HG02852 (cell line): ENCODE measurements around the gene P2RY2.

Experiments
- ATAC-seq: cut with Tn5 transposase; IDR thresholded peaks from one replicate; pipeline ENCODE4 v1.9.1; 2021; ENCODE audit warnings: mild to moderate bottlenecking, moderate library complexity; ENCODE audit not compliant: unreplicated experiment

The P2RY2 gene

DNA sequence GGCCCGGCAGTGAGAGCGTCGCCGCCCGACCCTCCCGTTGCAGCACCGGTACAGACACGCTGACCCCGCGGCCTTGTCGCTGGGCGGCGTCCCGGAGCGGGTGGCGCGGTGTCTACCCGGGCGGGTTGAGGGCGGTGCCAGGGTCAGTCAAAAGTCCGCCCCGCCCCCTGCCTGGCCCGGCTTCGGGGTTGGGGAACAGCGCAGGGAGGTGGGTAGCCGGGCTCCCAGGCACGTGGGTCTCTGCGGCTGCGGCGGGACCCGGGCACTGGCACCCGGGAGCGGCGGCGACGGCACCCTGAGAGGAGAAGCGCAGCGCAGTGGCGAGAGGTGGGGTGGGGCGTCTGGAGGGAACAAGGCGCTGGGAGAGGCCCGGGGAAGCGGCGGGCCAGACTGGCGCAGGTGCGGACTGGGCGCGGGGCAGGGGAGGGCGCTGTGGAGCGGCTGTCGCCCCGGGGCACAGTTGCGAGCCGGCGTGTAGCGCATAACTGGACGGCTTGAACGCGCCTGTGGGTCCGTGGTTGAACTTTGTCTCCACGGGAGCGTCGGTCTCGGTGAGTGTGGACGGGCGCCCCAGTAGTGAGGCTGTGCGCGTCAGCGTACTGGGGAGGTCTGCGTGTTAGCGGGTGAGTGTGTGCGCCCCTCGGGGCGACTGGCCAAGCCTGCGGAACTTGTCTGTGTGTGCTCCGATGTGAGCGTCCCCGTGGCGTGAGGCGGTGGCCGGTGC, at the start of gene P2RY2:
TSS of gene P2RY2 (plus strand) at position 176 of the 724 bp plus-strand sequence. CDS start 15,879 bp downstream, outside the sequence.
- no peak for ATAC-seq

DNA sequence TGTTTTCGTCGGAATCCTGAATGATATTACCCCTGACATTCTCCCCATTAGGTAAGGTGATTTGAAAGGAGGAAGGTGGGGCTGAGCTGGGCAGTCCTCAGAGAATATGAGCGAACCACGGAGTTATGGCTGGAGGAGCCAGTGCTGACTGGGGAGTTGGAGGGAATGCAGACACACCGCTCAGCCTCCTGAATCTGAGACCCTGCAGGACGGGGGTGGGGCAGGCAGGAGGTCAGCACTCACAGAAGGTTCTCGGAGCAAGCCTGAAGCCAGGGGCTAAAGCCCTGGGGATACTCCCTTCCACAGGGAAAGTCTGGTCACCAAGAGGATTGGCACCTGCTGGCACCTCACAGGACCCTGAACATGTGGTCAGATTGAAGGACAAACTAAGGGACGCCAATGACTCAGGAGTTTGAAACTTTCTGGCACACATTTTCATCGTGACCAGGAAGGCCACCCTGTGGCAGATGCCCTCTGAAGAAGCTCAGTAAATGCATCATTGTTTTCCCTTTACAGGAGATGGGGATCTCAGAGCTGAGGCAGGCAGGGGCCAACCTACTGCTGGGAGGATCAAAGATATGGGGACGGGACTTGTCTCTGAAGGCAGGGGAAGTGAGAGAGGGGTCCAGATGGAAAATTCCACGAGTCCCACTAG, 49.0 kb upstream of the P2RY2 start:
- no peak for ATAC-seq

DNA sequence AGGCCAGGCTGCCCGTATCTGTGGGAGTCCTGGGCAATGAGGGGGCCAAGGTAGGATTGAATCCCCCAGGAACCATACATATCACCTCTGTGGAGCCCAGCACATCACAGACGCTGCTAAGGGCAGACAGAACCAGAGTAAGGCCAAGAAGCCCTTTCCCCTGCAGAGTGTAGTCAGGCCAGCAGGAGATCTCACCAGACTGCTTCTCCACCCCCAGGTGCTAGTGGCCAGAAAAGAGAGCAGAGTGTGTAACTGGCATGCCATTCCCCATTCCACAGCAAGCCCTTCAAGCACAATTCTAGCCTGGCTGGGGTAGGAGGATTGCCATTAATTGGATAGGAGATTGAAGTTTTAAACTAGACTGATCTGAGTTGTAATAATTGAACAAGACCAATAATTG, 47.9 kb upstream of the P2RY2 start:
- ATAC-seq: no peak

DNA sequence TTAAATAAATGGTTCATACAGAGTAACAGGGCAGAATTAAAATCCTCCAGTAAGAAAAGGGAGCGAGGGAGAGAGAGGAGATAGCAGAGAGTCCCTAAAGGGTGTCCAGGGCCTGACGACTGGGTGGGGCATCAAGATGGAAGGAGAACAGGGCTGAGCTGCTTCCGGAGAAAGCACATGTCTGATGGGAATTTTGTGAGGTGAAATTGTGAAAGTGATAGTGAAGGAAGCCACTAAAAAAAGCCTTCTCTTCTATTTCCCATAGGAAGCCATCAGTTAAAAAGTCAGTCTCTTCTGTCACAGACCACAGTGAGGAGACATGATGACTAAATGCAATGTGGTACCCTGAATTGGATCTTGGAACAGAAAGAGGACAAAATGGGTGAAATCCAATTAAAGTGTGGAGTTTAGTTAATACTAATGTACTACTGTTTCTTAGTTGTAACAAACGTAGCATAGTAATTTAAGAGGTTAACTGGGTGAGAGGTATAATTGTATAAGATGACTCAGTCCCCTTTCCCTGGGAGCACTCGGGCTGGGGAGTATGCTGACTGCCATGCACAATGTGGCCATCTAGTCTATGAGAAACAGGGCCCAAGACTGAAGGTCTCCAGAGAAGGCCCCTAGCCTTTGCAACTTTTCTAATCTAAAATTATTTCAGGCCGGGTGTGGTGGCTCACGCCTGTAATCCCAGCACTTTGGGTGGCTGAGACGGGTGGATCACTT, 46.5 kb upstream of the P2RY2 start:
- ATAC-seq: no peak

DNA sequence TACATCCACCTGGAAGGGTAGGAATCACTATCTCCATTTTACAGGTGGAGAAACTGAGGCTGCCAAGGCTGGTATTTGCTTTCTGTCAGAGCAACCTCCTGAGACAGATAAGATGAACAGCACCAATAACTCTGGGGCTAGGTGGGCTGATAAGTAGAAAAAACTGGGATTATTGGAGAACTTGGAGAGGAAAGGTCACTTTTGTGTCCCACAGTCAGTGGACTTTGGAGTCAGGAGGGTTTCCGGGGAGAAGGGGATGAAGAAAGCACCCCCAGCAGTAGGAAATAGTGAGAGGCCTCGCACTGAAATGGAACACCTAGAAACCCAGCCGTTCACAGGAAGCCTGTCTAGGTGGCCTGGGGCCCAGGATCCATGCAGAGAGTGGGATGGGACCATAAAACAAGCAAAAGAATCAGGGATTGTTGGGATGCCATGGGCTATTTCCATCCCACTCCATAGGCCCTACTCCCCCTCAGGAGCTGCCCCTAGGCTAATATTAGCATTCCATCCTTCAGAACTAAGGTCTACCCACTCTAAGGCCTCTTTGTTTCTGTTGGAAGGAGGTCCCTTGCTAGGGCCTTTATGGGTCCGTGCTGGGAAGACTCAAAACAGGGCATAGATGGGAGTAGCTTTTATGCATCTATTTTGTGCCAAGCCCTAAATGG, 45.0 kb upstream of the P2RY2 start:
- ATAC-seq: no peak

DNA sequence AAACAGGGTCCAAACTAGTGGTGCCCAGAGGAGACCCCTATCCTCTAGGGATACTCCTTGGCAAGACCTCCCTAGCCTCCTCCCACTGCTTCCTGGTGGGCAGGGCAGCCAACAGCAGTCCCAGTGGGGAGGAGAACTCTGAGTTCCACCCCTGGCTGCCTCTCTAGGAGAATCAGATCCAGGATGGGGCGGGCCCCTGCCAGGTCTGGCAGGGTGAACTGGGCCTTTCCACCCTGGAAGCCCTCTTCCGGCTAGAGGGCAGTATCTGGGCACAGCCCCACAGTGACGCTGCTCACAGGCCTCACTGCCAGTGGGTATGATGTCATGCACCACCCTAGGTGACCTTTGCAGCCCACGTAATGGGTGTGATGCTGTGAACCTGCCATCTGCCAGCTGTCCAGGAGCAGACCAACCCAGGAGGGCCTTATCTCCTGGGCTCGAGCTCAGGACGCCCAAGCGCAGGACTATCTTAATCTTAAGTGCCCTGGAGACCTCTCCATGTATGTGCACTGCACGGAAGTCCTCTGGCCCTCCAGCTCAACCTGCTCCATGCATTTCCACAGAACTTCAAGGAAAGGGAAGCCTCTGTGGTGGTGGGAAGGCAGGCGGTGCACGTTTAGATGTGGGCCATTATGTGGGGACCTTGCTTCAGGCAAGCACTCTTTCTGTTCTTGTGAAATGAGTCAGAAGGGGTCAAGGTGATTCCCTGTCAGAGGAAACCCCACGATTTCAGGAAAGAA, 44.2 kb upstream of the P2RY2 start:
- no peak for ATAC-seq

DNA sequence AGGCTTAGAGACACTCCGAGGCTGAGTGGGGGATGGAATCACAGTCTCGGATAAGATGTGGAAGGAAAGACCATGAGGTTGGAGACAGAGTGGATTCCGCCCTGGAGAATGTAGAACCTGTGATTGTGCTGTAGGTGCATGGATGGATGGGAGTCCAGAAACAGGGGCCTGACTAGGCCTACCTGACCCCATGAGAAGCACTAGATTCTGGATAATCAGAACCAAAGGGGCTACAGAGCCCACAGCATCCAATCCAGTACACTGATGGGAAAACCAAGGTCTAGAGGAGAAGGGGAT, 43.6 kb upstream of the P2RY2 start:
- ATAC-seq: no peak

DNA sequence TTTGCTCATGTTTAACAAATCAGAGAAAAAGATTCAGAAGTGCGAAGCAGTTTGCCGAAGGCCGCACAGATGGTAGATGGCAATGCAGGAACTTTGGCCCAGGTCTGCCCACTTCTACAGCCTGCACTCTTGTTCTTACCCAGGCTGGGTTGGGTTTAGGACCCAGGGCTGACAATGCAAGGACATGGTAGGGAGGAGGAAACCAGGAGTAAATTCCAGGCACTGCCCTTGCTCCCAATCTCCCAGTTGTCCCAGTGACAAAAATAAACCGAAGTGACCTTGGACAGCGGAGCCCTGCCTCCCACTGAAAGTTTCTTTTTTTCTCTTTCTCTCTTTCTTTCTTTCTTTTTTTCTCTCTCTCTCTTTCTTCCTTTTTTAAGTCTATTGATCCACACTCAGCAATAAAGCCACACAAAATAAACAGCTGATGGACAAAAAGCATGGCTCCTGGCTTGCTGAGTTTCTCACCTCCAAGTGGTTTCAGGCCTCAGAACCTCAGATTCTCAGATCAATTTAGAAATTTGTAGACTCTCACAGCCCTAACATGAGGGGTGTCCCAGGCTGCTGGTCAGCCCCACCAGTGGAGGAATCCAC, 42.4 kb upstream of the P2RY2 start:
- no peak for ATAC-seq

DNA sequence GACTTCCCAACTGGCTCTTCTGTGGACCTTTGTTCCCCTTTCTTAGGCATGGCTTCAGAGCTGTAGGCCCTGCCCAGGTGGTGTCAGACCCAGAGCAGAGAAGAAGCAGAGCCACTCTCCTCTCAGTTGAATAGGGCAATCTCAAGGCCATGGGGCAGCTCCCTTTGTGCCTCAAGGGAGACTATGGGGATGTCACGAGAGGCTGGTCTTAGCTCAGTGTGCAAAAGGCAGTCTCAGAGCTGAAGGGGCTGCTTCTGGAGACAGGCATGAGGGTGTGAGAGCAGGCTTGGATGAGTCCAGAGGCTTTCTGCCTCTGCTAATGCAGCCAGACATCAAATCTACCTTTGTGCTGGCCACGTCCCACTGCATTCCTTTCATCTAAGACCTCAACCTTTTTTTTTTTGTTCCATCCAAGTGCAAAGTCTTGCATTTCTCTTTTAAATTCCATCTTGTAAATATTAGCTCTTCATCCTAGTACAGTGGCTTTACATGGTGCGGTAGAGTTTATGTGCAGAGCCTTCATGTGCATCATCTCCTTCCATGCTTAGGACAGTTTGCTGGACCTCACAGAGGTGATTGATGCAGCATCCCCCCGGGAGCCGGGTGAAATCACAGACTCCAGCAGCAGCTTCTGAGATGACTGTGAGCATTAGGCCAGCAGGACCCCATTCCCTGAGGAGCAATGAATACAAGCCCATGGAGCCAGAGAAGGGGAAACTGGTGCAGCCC, 41.8 kb upstream of the P2RY2 start:
- ATAC-seq: no peak

DNA sequence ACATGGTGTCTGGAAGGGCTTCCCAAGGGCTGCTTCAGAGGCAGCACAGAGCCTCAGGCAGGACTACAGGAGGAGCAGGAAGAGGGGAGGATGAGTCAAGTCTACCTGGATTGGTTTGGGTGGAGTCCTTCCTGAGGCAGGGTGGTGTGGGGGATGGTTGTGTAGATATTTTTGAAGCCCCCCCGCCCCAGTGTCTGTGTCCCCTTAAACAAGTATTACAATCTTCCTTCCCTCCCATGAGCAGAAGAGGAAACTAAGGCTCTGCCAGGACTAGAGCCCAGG, 41.3 kb upstream of the P2RY2 start:
- ATAC-seq: no peak

DNA sequence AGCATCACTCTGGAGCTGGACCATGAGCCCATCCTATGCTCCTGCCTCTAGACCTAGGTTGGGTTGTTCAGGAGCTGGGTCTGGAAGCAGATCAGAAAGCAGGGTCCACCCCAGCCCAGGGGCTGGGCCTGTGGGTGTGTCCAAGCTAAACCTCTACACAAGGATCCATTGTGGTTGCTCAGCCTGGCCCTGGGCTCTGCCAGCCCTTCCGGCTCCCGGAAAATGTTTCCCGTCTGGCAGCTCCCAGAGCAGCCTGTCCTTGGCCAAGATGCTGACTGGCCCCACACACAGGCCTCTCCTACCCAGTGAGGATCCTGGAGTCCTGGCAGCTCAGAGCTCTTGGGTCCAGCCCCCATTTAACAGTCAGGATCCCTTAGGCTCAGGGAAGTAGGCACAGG, 40.7 kb upstream of the P2RY2 start:
- ATAC-seq: no peak

DNA sequence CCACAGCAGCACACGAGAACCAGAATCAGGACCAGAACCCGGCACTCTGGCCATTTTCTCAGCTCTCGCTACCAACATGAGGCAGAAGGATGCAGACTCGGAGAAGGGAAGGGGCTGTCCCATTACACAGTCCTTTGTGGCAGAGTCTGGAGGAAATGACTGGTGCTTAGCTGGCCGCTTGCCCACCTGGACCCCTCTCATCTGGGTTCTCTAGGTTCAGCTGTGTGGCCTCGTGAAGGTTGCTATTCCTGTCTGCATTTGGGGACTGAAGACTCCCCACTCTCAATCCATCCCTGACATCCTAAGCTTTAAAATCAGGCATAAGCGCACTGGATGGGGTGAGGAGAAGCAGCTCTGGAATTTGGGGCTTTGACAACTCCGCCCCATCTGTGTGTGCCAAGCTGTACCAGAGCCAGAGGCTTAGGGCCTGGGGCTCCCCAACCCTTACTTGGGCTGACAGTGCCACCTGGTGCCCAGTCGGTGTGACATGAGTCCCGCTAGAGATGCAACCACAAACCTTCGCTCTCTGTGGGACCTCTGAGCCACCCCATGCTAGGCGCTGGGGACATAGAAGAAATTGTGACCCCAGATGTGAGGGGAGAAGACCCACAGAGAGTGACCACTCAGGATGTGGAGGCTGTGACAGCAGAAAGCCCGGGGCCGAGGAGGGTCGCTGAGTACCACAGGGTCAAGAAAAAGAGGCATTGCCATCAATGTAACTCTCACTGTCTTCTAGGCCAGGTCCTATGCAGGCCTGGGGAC, 40.1 kb upstream of the P2RY2 start:
- ATAC-seq: peak; percentile 73

DNA sequence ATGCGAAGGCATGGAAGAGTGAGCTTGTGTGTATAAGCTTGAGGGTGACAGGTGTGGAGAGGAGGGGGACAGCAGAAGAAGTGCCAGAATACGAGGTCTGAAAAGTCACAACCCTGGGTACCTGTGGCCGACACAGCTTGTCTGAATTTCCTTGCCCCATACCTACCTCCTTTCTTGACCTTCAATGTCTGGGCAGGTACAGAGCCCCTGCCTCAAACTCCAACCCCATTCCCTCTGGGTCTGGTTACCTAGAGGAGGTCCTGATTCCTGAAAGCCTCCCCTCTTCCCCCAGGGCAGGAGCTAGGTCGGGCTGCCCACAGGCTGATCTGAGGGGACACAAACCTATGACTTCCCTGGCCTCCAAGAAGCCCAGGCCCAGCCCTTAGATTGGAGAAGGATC, 39.4 kb upstream of the P2RY2 start:
- no peak for ATAC-seq

DNA sequence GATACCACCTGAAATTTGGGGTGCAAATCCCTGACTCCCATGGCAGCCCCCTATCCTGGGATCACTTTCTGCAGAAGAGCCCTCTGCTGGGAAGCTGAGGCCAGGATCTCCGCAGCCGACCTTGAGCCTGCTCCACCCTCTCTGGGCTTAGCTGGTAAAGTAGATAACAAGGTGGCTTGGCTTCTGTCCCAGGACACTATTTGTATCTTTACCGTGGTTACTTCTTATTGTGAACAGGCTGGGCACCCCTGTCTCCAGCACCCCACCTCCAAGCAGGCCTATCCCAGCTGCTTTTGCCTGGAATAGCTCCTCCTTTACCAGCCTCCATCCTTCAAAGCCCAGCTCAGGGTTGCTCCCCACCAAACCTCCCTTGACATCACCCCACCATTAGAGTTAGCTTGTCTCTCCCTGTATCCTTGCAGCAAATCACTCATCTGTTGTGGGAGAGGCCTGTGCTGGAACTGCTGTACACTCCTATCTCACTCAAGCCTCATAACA, 35.2 kb upstream of the P2RY2 start:
- ATAC-seq: no peak

DNA sequence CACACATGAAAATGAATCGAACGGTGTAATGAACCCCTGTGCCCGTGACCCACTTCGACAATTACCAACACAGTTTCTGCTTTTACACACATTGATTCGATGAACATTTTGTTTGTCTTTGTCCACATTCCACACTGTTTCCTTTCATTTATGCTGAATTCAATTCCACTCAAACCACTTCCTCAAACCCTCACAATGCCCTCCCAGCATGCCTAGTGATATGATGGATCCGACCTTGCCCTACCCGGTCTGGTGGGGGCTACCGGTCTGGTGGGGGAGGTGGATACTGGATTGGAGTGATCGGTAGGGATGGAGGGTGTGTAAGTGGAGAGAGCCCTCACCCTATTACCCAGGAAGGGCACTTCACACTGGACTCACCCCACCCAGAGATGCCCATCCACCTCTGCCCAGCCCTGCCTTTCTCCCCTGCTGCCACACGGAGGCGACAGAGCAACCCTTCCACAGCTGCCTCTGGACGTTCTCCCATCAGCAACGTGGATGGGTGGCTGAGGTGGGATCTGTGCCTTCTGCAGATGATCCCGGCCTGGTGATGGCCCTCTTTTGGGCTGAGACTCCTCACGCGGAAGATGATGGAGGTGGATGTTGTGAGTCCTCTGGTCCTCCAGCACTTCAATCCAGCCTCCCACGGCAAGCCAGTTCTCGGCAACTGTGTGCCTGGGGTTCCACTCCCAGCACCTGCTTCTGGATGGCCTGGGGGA, 33.0 kb upstream of the P2RY2 start:
- no peak for ATAC-seq

DNA sequence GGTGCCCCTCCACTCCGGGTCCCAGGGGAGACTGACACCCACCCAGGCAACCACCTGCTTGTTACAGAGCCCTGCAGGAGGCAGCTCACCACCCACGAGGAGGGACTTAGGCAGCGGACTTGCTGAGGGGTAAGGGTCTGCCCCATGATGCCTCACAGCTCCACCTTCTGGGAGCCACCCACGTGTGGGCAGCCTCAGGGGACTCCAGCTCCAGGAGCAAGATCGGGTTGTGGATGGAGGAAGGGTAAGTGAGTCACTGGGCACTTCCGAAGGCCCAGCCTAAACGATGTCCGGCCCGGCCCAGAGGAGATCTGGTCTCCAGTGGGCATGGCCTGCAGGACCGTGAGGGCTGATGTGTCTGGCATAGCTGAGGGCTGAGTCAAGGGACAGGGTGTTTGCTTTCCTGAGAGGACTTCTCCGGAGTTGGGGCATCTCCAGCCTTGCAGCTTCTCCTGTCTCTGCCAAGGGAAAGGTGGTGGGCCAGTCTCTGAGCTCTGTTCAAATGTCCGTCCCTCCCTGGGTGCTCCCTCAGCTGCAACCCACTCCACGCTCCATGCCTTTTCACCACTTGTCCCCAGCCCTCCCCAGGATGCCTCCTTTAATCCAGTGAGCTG, 32.3 kb upstream of the P2RY2 start:
- no peak for ATAC-seq

DNA sequence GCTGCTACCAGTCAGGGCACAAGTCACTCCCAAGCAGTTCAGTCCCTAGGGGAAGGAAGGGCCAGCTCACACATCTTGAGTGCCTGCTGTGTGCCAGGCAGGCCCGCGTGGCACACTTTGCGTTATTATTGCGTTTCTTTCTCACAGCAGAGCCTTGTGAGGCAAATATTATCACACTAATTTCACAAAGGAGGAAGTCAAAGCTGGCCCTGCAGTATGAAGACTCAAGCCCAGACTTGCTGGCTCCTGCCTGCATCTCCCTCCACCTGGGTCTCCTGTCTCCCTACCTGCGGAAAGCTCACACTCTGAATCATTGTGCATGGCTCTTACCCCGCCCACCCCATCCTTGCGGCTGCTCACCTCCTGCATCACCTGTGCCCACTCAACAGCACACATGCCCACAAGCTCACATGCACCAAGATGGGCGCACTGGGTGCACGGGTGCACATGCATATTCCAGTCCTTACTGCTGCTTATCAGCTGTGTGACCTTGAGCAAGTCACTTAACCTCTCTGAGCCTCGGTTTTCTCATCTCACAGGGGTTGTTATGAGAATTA, 31.7 kb upstream of the P2RY2 start:
- ATAC-seq: no peak

DNA sequence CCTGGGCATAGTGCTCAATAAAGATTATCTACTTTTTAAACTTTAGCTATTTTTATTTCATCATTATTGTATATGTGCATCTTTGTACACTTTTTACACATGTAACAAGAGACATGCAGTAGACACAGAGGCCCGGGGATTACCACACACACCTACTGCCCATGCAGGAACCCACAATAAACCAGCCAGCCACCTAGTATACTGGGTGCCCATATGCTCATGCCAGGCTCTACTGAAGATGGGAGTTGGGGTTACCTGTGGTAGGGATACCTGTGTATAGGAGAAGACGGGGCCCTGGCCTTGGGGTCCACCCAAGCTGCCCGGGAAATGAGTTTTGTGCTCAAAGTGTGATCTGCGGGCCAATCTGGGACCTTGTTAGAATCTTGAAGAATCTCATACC, 31.2 kb upstream of the P2RY2 start:
- no peak for ATAC-seq
